Astrocyte (in vitro differentiated cells and primary cell): ENCODE results near the gene TNRC18.

Experiments used
- CTCF ChIP-seq: IDR thresholded peaks from 2 replicates; pipeline ENCODE4 v1.5.1; 2011; ENCODE audit warnings: low read depth, mild to moderate bottlenecking, inconsistent platforms, low read length, moderate library complexity; ENCODE audit not compliant: insufficient read depth
- EZH2 ChIP-seq: IDR thresholded peaks from 2 replicates; pipeline ENCODE4 v1.6.1; 2012; ENCODE audit warnings: mild to moderate bottlenecking, low read length, inconsistent platforms; ENCODE audit not compliant: insufficient read depth

- TF ChIP-seq CTCF (no peak), EZH2 (no peak)
These were observed 40.1 kb downstream of the TNRC18 start for GRCh38 chr7:5383314-5384098.
